Right ventricle myocardium superior (tissue), 1 donor: ENCODE data around the gene CD200R1L. TPM values are rescaled to one million over a fixed set of nuclear protein-coding genes. Genes with fewer than 3 reads are reported as not detected.
"Not testable (repeated sequence)": the region's sequence is repeated elsewhere in the genome, so short reads cannot be mapped to it uniquely, and the experiment has no call there.

Experiments
- ATAC-seq: fragments of 200-7000 bp; cut with Tn5 transposase; one replicate; pipeline ENCODE4 v1.9.1; 2020; ENCODE audit warnings: mild to moderate bottlenecking; ENCODE audit not compliant: poor library complexity
- DNase-seq: peaks from one replicate; pipeline ENCODE4 v3.0.0-alpha.2; 2020
- intact Hi-C: fragments of 100-400 bp; cut with DNase I; formaldehyde crosslinking; loops from one replicate; pipeline ENCODE4 v1.11.2; 2022
- long read RNA-seq: library from polyadenylated mRNA; unstranded; transcript quantifications from one replicate; pipeline ENCODE4 v2.0.0, GENCODE V29; 2021
- total RNA-seq: library from RNA; stranded (reverse); fragmentation: NEBNext Ultra II Directional; extraction: Animal tissue kit (Norgen Biotek cat#: 25700); gene quantifications from one replicate; pipeline ENCODE4 v1.2.1, GENCODE V29; 2021
- donor health status: DM: no; HTN: yes; CAD: no; lungs with severe emphysema.

Gene CD200R1L, protein sequence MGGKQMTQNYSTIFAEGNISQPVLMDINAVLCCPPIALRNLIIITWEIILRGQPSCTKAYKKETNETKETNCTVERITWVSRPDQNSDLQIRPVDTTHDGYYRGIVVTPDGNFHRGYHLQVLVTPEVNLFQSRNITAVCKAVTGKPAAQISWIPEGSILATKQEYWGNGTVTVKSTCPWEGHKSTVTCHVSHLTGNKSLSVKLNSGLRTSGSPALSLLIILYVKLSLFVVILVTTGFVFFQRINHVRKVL
- not detected for total RNA-seq
- long read RNA-seq = 0 reads

DNA sequence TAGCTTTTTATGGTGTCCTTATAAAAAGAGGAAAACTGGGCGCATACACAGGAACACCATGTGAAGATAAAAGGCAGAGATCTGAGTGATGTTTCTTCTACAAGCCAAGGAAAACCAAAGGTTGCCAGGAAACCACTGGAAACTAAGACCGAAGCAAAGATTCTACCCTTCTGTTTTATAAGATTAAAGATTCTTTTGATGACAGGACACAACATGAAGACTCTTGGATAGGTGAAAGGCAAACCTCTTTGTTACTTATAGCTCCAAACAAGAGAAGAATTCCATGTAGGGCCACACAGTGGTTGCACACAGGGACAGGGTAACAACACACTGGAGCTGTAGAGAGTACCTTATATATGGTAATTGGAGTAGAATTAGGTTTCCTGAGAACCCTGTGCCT lies at the start of gene CD200R1L:
TSS of gene CD200R1L (minus strand) at position 101 of the 400 bp plus-strand sequence. CDS start 17,497 bp downstream, outside the sequence.
- DNase-seq (no peak), ATAC-seq (no peak)
- intact Hi-C loops = no loop called here

- no peak for ATAC-seq
- DNase-seq = no peak
- intact Hi-C loops = no loop called here
These were observed 47.6 kb upstream of the CD200R1L start for GRCh38 chr3:112894258-112894657.

DNA sequence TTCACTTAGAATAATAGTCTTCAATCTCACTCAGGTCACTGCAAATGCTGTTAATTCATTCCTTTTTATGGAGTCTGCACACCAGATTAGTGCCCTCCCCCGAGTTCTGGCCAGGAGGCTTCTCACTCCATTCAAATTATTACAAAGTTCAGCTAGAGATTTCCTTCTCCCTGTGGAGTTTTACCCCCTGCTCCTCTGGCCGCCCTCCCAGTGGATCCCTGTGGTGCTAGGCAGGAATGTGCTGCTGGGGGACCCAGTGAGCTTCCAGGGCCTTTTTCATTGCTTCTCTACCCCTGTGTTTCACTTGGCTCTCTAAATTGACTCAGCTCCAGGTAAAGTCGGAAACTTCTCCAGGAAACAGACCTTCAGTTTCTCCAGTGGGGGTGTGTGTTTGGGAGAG lies 42.7 kb upstream of the CD200R1L start:
- no peak for DNase-seq
- ATAC-seq = no peak
- intact Hi-C loops = no loop called here

DNA sequence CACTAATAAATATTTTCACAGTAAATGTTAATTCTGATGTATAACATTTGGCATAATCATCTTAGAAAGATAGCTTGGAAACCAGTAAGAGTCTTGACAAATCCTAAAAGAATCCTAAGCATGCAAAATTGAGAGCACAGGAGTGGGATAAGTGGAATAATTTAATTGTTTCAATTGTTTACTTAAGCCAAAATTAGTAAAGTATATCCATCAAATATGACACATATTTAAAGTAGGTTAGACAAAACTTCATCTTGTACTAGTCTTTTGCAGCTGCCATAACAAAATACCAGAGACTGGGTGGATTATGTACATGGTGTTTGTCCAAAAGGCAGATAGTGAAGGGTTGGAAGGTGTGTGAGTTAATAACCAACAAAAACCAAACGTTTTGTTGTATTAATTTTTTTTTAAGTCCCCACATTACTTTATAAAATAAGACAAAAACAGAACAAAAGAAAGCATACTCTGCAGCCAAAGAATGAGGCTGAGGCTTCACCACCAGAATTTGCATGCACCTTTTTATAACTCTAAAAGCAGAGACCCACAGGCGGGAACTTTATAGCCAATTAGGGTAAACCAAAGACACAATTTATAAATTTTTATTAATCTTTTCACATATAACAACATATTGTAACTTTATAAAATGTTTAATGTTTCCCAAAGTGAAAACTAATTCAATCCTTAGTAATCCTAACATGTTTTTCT lies 41.9 kb upstream of the CD200R1L start:
- ATAC-seq (no peak), DNase-seq (no peak)
- intact Hi-C loops = no loop called here

DNA sequence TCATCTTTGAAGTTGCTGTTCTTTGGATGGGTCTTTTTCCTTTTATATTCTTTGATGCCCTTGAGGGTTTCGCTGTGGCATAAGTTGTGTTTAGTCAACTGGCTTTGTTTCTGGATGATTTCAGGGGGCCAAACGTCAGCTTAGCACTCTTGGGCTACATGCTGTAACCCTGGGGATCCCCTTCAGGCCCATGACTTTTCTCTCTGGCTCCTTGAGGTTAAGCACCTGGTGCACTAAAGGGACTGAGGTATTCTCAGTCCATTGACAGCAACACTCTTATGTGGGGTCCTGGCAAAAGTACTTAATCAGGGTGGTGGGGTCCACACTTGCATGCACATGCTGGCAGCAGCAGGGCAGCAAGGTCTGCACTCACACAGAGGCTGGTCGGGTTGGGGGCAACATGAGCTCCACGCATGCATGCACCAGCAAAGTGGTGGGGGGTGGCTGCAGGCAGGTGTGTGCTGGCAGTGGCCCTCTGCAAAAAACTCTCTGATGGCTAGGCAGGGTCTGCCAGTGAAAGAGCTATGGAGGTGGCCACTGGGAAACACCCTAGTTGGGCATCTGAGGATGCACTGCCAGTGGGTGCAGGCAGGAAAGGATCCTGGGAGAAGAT lies 38.1 kb upstream of the CD200R1L start:
- intact Hi-C loops = no loop called here
- DNase-seq (no peak), ATAC-seq (no peak)

GRCh38 chr3:112881891-112882290 lies 35.2 kb upstream of the CD200R1L start:
- DNase-seq (no peak), ATAC-seq (no peak)
- intact Hi-C loops = no loop called here

- ATAC-seq = no peak
- intact Hi-C loops = no loop called here
- DNase-seq = no peak
These were observed 28.9 kb upstream of the CD200R1L start for GRCh38 chr3:112875561-112875960.

DNA sequence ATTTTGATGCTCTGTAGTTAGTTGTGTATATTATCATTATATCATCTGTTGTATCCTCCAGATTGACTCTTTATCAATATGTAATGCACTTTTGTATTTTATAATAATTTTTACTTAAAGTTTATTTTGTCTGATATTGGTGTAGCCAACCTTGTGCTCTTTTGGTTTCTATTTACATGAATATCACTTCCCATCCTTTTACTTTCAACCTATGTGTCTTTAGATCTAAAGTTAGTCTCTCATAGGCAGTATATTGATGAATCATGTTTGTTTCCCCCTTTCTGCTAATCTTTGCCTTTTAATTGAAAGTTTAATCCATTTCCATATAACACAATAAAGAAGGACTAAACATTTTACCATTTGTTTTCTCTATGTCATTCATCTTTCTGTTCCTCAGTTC lies 28.1 kb upstream of the CD200R1L start:
- intact Hi-C loops = no loop called here
- DNase-seq (no peak), ATAC-seq (no peak)

DNA sequence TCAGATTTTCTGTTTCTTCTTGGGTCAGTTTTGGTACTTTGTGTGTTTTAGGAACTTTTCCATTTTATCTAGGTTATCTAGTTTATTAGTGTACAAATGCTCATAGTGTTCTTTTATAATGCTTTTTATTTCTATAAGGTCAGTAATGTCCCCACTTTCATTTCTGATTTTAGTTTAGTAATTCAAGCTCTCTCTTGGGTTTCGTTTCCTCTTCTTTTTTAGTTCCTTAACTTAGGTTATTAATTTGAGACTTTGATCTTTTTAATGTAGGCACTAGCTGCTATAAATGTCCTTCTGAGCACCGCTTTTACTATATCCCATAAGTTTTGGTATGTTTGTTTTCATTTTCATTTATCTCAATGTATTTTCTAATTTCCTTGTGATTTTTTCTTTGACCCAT lies 27.0 kb upstream of the CD200R1L start:
- ATAC-seq = no peak
- DNase-seq = no peak
- intact Hi-C loops = no loop called here

DNA sequence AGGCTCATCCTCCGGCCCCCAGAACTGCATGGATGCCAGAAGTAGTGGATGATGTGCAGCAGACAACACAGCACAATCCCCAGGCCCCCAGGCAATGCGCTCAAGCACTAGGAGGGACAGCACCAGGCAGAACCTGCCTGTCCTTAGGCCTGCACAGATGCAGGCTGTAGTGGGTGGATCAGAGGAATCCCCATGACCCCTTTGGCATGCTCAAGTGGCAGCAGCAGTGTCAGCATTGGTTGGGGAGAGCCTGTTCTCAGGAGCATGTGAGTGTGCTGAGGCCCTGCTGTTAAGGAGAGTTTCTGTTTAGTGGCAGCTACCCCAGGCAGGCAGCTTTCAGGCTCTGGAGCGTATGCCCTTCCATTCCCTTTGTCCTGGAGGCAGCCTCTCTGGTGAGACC lies 25.1 kb upstream of the CD200R1L start:
- intact Hi-C loops = no loop called here
- no peak for DNase-seq
- no peak for ATAC-seq

- DNase-seq = no peak
- intact Hi-C loops = no loop called here
- no peak for ATAC-seq
These were observed 19.1 kb upstream of the CD200R1L start for GRCh38 chr3:112865757-112866156.

DNA sequence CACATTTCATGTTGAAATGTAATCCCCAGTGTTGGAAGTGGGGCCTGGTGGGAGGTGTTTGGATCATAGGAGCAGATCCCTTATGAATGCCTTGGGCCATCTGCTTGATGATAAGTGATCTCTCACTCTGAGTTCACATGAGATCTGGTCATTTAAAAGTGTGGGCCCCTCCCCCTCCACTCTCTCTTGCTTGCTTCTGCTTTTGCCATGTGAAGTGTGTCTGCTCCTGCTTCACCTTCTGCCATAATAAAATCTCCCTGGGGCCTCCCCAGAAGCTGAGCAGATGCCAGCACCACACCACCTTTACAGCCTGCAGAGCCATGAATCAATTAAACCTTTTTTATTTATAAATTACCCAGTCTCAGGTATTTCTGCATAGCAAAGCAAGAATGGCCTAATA lies 14.2 kb upstream of the CD200R1L start:
- ATAC-seq = no peak
- no peak for DNase-seq
- intact Hi-C loops = no loop called here

DNA sequence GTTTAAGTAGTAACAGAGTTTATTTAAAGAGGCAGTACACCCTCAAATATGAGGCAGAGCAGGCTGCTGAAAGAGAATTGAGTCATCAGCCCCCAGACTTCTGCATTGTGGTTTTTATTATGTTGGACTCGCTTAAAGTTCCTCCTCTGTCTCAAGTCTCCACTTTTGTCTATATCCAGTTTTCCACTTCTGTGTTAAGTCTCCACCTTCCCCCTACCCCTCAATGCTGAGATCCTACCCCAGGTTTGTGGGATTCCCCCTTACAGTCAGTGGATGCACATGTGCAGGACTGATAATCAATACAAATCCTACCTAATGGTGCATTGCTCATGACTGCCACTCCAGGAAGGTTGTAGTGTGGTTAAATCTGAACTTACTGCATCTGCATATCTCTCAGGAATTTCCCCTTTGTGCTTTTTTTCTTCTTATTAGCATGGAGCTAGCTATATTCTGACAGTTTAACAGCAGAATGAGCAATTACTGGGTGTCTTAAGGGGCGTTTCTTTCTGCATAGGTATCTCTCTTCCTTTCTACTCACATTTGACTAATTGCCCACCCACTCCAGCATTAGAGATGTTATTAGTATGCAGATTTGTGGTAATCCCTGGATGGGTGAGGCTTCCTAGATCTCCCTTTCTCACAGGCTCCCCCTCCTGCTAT lies 11.9 kb upstream of the CD200R1L start:
- DNase-seq (no peak), ATAC-seq (no peak)
- intact Hi-C loops = no loop called here

DNA sequence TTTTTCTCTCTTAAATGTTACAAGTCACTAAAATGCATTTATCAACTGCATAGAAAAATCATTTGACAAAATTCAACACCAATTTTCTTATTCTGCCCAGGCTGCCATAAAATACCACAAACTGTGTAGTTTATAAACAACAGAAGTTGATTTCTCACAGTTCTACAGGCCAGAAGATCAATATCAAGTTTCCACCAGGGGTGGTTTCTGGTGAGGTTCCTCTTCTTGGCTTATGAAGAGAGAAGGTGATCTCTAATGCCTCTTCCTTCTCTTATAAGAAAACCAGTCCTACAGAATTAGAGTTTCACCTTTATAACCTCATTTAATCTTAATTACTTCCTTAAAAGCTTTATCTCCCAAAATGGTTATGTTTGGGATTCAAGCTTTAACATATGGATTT lies 10.9 kb upstream of the CD200R1L start:
- DNase-seq (no peak), ATAC-seq (no peak)
- intact Hi-C loops = no loop called here

DNA sequence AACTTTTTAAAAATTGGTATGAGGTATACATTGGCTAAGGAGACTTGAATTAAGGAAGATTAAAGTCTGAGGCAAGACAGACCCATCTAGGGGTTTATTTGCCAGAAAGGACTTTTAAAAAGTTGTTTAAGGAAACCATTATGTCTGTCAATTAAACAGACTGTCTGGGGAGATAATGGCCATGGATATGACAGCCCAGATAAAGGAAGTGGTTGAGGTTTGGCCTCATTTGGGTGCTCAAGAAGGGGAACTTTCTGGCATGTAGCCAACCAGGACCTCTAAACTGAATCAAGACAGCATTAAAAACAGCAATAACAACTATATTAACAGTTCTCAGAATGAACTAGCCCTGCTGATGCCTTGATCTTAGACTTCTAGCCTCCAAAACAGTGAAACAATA lies 9.9 kb upstream of the CD200R1L start:
- intact Hi-C loops = no loop called here
- DNase-seq = no peak
- ATAC-seq = no peak

DNA sequence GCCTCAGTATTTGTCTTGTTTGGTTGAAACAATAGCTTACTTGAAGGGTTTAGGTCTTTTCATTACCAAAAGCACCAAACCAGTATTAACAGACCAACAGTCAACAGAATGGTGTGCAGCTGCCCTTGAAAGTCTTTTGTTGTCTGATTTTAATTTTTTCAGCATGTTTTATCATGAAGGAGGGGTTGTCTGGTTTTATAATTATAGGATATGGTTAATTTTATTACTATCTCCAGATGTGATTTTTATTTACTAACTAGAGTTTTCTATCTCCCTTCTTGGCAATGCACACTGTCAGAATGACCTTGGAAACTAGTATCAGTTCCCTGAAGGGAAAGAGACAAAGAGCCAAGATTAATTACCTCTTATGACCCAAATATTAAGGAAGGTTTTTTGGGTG lies 9.2 kb upstream of the CD200R1L start:
- ATAC-seq (no peak), DNase-seq (no peak)
- intact Hi-C loops = no loop called here

- DNase-seq, intact Hi-C loops, ATAC-seq: not testable (repeated sequence)
These were observed 8.4 kb upstream of the CD200R1L start for GRCh38 chr3:112855074-112855473.

DNA sequence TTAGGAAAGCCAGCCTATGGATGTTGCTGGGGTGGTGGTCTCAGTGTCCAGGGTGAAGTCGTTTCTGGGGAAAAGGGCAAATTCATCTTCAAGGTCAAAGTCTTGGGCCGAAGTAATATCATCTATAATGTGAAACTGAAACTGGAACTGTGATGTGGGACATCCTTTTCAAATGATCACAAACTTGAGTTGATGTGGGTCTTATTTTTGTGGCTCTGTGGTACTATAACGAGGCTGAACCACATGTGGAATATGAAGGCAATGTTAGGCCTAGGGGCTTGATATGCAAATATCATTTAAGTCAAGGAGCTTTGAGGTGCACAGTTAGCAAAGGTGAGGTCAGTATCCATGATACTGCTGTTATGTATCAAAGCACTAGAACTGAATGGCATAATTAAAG lies 1.5 kb upstream of the CD200R1L start:
- no peak for DNase-seq
- intact Hi-C loops = no loop called here
- ATAC-seq = no peak

- ATAC-seq (no peak), DNase-seq (no peak)
- intact Hi-C loops = no loop called here
These were observed 1.0 kb upstream of the CD200R1L start for GRCh38 chr3:112847692-112848091.

DNA sequence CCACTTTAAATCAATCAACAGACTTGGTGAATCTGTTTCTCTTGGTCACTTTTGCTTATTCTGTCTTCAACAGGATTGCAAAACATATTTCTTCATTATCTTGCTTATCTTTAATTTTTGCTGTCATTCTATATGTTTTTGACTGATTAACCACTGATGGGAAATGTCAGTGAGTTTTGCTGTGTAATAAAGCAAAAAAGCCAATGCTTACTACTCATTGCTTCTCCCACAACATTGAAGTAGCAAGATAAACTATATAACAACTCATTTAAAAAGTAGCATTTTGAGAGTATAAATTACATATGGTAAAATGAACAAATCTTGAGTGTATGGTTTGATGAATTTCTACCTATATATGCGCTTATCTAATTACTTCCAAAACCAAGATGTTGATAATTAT lies 892 bp downstream of the CD200R1L start:
- DNase-seq (no peak), ATAC-seq (no peak)
- intact Hi-C loops = no loop called here
